Naive thymus-derived CD4-positive, alpha-beta T cell (primary cell): ENCODE measurements around the gene ARHGAP24. TPM values are rescaled to one million over a fixed set of nuclear protein-coding genes. Genes with fewer than 3 reads are reported as not detected.

Experiments used
- ATAC-seq: fragments of 150-1000 bp; cut with Tn5 transposase; 2 replicates; pipeline ENCODE4 v1.10.0; 2021; ENCODE audit warnings: mild to moderate bottlenecking, moderate library complexity
- CTCF ChIA-PET: fragments of 350-600 bp; sonication (Branson Sonifier 250); formaldehyde crosslinking; loops from one replicate; lab custom pipeline; 2021; ENCODE audit warnings: antibody characterized with exemption; lab: Charles Lee
- POLR2A ChIA-PET: fragments of 350-600 bp; sonication (Branson Sonifier 250); formaldehyde crosslinking; loops from one replicate; lab custom pipeline; 2021; ENCODE audit warnings: antibody characterized with exemption, inconsistent platforms; lab: Charles Lee
- DNase-seq, 9 donors: peaks; one replicate each; pipeline versions ENCODE4 v3.0.0 to v3.0.0-alpha.2; 2020 to 2022; ENCODE audit warnings: mixed read lengths in 1 of 9
- H3K27ac ChIP-seq: one replicate; pipeline ENCODE4 v1.7.0; 2013; ENCODE audit warnings: mild to moderate bottlenecking, low read depth, low read length, moderate library complexity
- H3K27me3 ChIP-seq, 2 donors: one replicate each; pipeline ENCODE4 v1.7.0; 2013; ENCODE audit warnings: low read length in 2 of 2, mild to moderate bottlenecking in 2 of 2, moderate library complexity in 2 of 2; ENCODE audit not compliant: control insufficient read depth in 2 of 2, insufficient read depth in 2 of 2
- H3K36me3 ChIP-seq, 3 experiments: 1 replicate in 2 of 3; 2 replicates in 1 of 3; pipeline ENCODE4 v1.7.0; 2013; ENCODE audit warnings: low read length in 3 of 3, mild to moderate bottlenecking in 3 of 3, moderate library complexity in 1 of 3; ENCODE audit not compliant: insufficient read depth in 3 of 3, control insufficient read depth in 2 of 3
- H3K4me1 ChIP-seq, 2 donors: one replicate each; pipeline ENCODE4 v1.7.0; 2013; ENCODE audit warnings: low read length in 2 of 2, mild to moderate bottlenecking in 2 of 2, moderate library complexity in 1 of 2; ENCODE audit not compliant: control insufficient read depth in 2 of 2, insufficient read depth in 2 of 2
- H3K4me3 ChIP-seq: 2 replicates; pipeline ENCODE4 v1.7.0; 2013; ENCODE audit warnings: mild to moderate bottlenecking, low read length
- H3K9me3 ChIP-seq, 3 experiments: 1 replicate in 2 of 3; 2 replicates in 1 of 3; pipeline ENCODE4 v1.7.0; 2013; ENCODE audit warnings: low read length in 3 of 3; ENCODE audit not compliant: control insufficient read depth in 2 of 3
- H3K27ac Mint-ChIP-seq, 9 donors: one replicate each; pipeline ENCODE4 v1.8.0; 2020 to 2022; ENCODE audit warnings: mixed read lengths in 9 of 9, mild to moderate bottlenecking in 8 of 9, moderate library complexity in 5 of 9, inconsistent platforms in 2 of 9
- H3K27me3 Mint-ChIP-seq, 5 donors: one replicate each; pipeline ENCODE4 v1.8.0; 2021 to 2022; ENCODE audit warnings: mixed read lengths in 5 of 5, mild to moderate bottlenecking in 1 of 5
- H3K36me3 Mint-ChIP-seq, 5 donors: one replicate each; pipeline ENCODE4 v1.8.0; 2020 to 2022; ENCODE audit warnings: mixed read lengths in 5 of 5, mild to moderate bottlenecking in 3 of 5, inconsistent platforms in 1 of 5
- H3K4me1 Mint-ChIP-seq, 7 donors: one replicate each; pipeline ENCODE4 v1.8.0; 2020 to 2022; ENCODE audit warnings: mixed read lengths in 7 of 7, mild to moderate bottlenecking in 3 of 7, inconsistent platforms in 1 of 7
- H3K4me3 Mint-ChIP-seq, 10 donors: one replicate each; pipeline ENCODE4 v1.8.0; 2020 to 2022; ENCODE audit warnings: mild to moderate bottlenecking in 10 of 10, mixed read lengths in 10 of 10, moderate library complexity in 6 of 10, inconsistent platforms in 2 of 10
- H3K9me3 Mint-ChIP-seq, 11 donors: one replicate each; pipeline ENCODE4 v1.8.0; 2020 to 2022; ENCODE audit warnings: mixed read lengths in 11 of 11, mild to moderate bottlenecking in 4 of 11, inconsistent platforms in 1 of 11, moderate library complexity in 1 of 11
- intact Hi-C, 2 donors: fragments of 100-400 bp; cut with micrococcal nuclease; formaldehyde crosslinking; loops; one replicate each; pipeline ENCODE4 v1.15.1; 2023
- polyA plus RNA-seq, 2 donors: library from polyadenylated mRNA; unstranded; fragments of 300-500 nt; fragmentation: Illumina TruSeq; gene quantifications; one replicate each; pipeline ENCODE4 v1.2.3, GENCODE V29; 2021
- total RNA-seq, 6 experiments: library from RNA in 5 of 6; stranded (reverse) in 5 of 6; gene quantifications; 1 replicate in 5 of 6; 2 replicates in 1 of 6; pipeline ENCODE4 v1.2.3 and lab custom pipeline; 2021 to 2026

ARHGAP24 gene
- total and polyA plus RNA-seq, 7 experiments from 2014 or later, result 0.41 to 12.7 (median 1.3) TPM; not detected in 3

GRCh38 chr4:85790582-85790981 is 315.6 kb downstream of the ARHGAP24 start:
- ChIA-PET CTCF (no interaction called here), POLR2A (no interaction called here)
- ATAC-seq (no peak), DNase-seq (no peak)
- Histone ChIP-seq H3K36me3 (no peaks in the 10 kb centered on the region), H3K4me1 (no peaks in the 10 kb centered on the region), H3K27me3 (no peaks in the 10 kb centered on the region), H3K4me3 (no peak overlapping the region), H3K27ac (no peak overlapping the region), H3K9me3 (no peaks in the 10 kb centered on the region)
- peaks cover 0 to 5% (median 0%) of the 10 kb centered on the region in 11 donors for H3K9me3 Mint-ChIP-seq
- peaks cover 0 to 4% (median 0%) of the 10 kb centered on the region in 5 donors for H3K27me3 Mint-ChIP-seq
- intact Hi-C loops, result no loop called here
- H3K27ac Mint-ChIP-seq, result no peak overlapping the region
- no peaks in the 10 kb centered on the region for H3K36me3 Mint-ChIP-seq
- H3K4me1 Mint-ChIP-seq, result no peaks in the 10 kb centered on the region
- H3K4me3 Mint-ChIP-seq, result no peak overlapping the region

DNA sequence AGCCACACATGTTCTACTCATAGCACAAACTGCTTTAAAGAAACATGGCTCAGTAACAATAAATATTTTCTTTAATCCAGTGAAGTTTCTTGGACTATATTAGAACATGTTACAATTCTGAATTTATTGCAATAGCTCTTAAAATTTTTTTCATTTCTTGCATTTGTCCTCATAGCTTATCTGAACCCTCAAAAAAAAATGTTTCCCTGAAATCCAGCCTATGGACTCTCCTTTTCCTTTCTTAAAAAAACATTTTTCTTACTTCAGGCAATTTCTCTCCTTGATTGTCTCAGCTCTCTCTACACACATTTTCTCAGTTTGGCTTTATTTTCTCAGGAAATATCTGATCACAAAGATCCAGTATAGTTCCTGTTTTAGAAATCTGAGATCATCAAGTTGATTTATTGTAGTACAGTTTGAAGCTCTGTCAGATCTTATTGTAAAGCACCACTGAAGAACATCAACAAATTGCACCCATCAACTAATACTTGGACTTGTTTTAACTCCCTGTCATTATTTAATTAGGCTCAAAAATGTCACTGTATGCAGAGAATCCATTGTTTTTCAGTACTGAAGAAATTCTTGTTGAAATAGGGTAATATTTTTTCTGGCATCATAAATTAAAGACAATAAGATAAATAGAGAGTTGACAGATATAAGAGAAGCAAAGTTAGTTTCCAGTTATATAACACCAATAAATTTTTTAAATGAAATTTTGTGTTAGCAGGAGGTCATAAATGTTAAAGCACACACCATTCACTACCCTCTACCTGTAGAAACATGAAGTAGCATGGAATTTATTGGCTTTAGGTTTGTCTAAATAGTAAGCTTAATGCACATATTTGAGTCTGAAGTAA is 317.7 kb downstream of the ARHGAP24 start:
- Histone ChIP-seq H3K36me3 (no peaks in the 10 kb centered on the region), H3K9me3 (no peaks in the 10 kb centered on the region), H3K4me1 (no peaks in the 10 kb centered on the region), H3K27me3 (no peaks in the 10 kb centered on the region), H3K4me3 (no peak overlapping the region), H3K27ac (no peak overlapping the region)
- DNase-seq, result no peak
- Mint-ChIP-seq H3K4me3 (no peak overlapping the region), H3K27me3 (peaks cover 0 to 4% (median 0%) of the 10 kb centered on the region in 5 donors), H3K9me3 (peaks cover 0 to 4% (median 0%) of the 10 kb centered on the region in 11 donors), H3K27ac (no peak overlapping the region), H3K36me3 (no peaks in the 10 kb centered on the region), H3K4me1 (no peaks in the 10 kb centered on the region)
- intact Hi-C loops, result no loop called here
- POLR2A ChIA-PET, result no interaction called here
- ATAC-seq, result no peak
- CTCF ChIA-PET, result no interaction called here

GRCh38 chr4:85793233-85793585 is 318.3 kb downstream of the ARHGAP24 start:
- no peak overlapping the region for H3K27ac ChIP-seq
- ChIA-PET CTCF (no interaction called here), POLR2A (no interaction called here)
- H3K27me3 ChIP-seq, result no peaks in the 10 kb centered on the region
- Mint-ChIP-seq H3K36me3 (no peaks in the 10 kb centered on the region), H3K27me3 (peaks cover 0 to 4% (median 0%) of the 10 kb centered on the region in 5 donors), H3K27ac (no peak overlapping the region), H3K9me3 (peaks cover 0 to 4% (median 0%) of the 10 kb centered on the region in 11 donors), H3K4me1 (no peaks in the 10 kb centered on the region), H3K4me3 (no peak overlapping the region)
- H3K4me1 ChIP-seq, result no peaks in the 10 kb centered on the region
- DNase-seq (no peak), ATAC-seq (no peak)
- H3K9me3 ChIP-seq, result no peaks in the 10 kb centered on the region
- intact Hi-C loops, result no loop called here
- no peak overlapping the region for H3K4me3 ChIP-seq
- no peaks in the 10 kb centered on the region for H3K36me3 ChIP-seq

DNA sequence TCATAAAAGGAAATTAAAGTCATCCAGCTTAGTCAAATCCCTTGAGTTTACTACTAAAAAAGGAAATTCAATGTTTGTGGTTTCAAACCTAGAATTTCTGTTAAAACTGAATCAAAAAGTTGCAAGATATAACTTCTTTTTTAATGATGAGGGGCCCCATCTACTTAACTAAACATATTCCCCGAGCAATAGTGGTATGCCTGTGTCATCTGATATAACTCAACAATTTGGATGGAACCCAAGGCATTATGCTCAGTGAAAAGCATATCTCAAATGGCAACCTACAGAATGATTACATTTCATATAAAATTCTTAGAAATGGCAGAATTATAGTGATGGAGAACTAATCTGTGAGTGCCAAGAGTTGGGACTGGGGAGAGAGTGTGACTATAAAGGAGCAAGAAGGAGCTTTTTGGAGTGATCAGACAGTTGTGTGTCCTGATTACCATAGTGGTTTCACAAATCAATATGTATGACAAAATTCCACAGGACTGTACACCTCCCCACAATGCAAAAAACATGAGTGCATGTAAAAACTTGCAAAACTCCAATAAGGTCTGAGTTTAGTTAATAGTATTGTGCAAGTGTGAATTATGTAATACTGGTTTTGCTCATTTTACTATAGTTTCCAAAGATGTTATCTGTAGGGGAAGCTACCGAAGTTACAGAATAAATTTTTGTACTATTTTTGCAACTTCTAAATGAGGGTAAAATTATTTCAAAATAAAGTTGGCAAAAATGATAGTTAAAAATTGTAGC is 323.2 kb downstream of the ARHGAP24 start:
- Histone ChIP-seq H3K27ac (no peak overlapping the region), H3K36me3 (no peaks in the 10 kb centered on the region), H3K4me1 (no peaks in the 10 kb centered on the region), H3K4me3 (no peak overlapping the region), H3K9me3 (no peaks in the 10 kb centered on the region), H3K27me3 (no peaks in the 10 kb centered on the region)
- Mint-ChIP-seq H3K36me3 (no peaks in the 10 kb centered on the region), H3K27ac (no peak overlapping the region), H3K4me3 (no peak overlapping the region), H3K9me3 (peaks cover 0 to 6% (median 0%) of the 10 kb centered on the region in 11 donors), H3K4me1 (no peaks in the 10 kb centered on the region), H3K27me3 (no peaks in the 10 kb centered on the region)
- POLR2A ChIA-PET, result no interaction called here
- CTCF ChIA-PET, result no interaction called here
- intact Hi-C loops, result no loop called here
- ATAC-seq (no peak), DNase-seq (no peak)

DNA sequence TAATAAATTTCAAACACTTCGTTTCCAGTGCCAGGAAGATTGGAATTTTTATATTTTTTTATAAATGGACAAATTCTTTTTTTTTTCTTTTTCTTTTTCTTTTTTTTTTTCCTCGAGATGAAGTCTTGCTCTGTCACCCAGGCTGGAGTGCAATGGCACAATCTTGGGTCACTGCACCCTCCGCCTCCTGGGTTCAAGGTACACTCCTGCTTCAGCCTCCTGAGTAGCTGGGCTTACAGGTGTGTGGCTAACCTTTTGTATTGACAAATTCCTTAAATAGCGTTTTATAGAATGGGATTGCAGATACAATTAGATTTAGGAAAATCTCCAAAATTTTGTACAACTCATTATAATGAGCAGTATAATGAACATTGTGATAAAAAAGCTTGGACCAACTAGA is 328.9 kb downstream of the ARHGAP24 start:
- H3K36me3 Mint-ChIP-seq, result no peaks in the 10 kb centered on the region
- H3K9me3 Mint-ChIP-seq, result peaks cover 0 to 9% (median 0%) of the 10 kb centered on the region in 11 donors
- no peak overlapping the region for H3K27ac ChIP-seq
- H3K27ac Mint-ChIP-seq, result no peak overlapping the region
- H3K27me3 Mint-ChIP-seq, result no peaks in the 10 kb centered on the region
- ATAC-seq (no peak), DNase-seq (no peak)
- intact Hi-C loops, result no loop called here
- ChIA-PET CTCF (no interaction called here), POLR2A (no interaction called here)
- H3K36me3 ChIP-seq, result no peaks in the 10 kb centered on the region
- no peak overlapping the region for H3K4me3 Mint-ChIP-seq
- H3K4me1 ChIP-seq, result no peaks in the 10 kb centered on the region
- no peaks in the 10 kb centered on the region for H3K27me3 ChIP-seq
- H3K4me3 ChIP-seq, result no peak overlapping the region
- H3K9me3 ChIP-seq, result no peaks in the 10 kb centered on the region
- H3K4me1 Mint-ChIP-seq, result no peaks in the 10 kb centered on the region

DNA sequence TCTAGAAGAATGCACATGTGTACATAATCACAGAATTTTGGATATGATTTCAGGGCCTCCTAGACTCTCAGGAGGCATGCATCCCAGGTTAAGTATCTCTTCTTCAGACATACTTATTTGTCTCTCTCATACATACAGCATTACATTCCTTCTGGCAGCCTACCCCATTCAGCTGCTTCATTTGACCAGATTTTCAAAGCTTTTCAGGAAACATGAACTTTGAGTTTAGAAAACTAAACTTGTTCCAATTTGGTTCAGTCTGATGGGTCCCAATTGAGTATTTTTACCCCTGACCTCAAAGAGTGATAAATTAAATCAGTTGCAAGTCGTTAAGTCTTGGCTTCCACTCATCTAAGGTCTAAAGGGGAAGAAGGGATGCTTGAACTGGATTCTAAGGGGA is 330.9 kb downstream of the ARHGAP24 start:
- Mint-ChIP-seq H3K27ac (no peak overlapping the region), H3K36me3 (no peaks in the 10 kb centered on the region), H3K4me1 (no peaks in the 10 kb centered on the region), H3K4me3 (no peak overlapping the region), H3K27me3 (no peaks in the 10 kb centered on the region), H3K9me3 (peaks cover 0 to 11% (median 0%) of the 10 kb centered on the region in 11 donors)
- Histone ChIP-seq H3K4me3 (no peak overlapping the region), H3K4me1 (no peaks in the 10 kb centered on the region), H3K27ac (no peak overlapping the region), H3K9me3 (no peaks in the 10 kb centered on the region), H3K27me3 (no peaks in the 10 kb centered on the region), H3K36me3 (no peaks in the 10 kb centered on the region)
- ChIA-PET POLR2A (no interaction called here), CTCF (interaction anchor here (0.6 kb wide), 1 partner anchor 68 kb away, joined by 3 read pairs; no protein-coding TSS in a partner anchor)
- ATAC-seq, result no peak
- no peak for DNase-seq
- intact Hi-C loops, result no loop called here
